Endometrium (tissue), 2 donors: ENCODE results near the gene EPS8L1.
"Not testable (repeated sequence)": the region's sequence is repeated elsewhere in the genome, so short reads cannot be mapped to it uniquely, and the experiment has no call there.

Source experiments
- FAIRE-seq: peaks from 2 replicates; lab custom pipeline; 2012; peaks lifted over from hg19 to GRCh38; lab: Jason Lieb, UNC
- donor health status: control.
- donor health status: control.

Gene EPS8L1

GRCh38 chr19:55094456-55095259 is 19.0 kb downstream of the EPS8L1 start:
- FAIRE-seq, result no peak

GRCh38 chr19:55095260-55096060 is 19.8 kb downstream of the EPS8L1 start:
- no peak for FAIRE-seq

- FAIRE-seq, result no peak
Observed at GRCh38 chr19:55096061-55096701, 20.5 kb downstream of the EPS8L1 start.

- FAIRE-seq, result no peak
Observed at GRCh38 chr19:55097864-55098715, 22.4 kb downstream of the EPS8L1 start.

- no peak for FAIRE-seq
Observed at GRCh38 chr19:55098716-55099556, 23.3 kb downstream of the EPS8L1 start.

GRCh38 chr19:55099557-55100506 is 24.2 kb downstream of the EPS8L1 start:
- no peak for FAIRE-seq

- FAIRE-seq, result no peak
Observed at GRCh38 chr19:55101261-55101660, 25.6 kb downstream of the EPS8L1 start.

GRCh38 chr19:55103190-55103589 is 27.5 kb downstream of the EPS8L1 start:
- FAIRE-seq, result no peak

- FAIRE-seq, result no peak
Observed at GRCh38 chr19:55105237-55105636, 29.6 kb downstream of the EPS8L1 start.

- FAIRE-seq, result no peak
Observed at GRCh38 chr19:55106591-55106990, 30.9 kb downstream of the EPS8L1 start.

- not testable (repeated sequence) for FAIRE-seq
Observed at GRCh38 chr19:55107252-55107651, 31.6 kb downstream of the EPS8L1 start.

GRCh38 chr19:55109527-55110291 is 34.0 kb downstream of the EPS8L1 start:
- no peak for FAIRE-seq

- FAIRE-seq, result no peak
Observed at GRCh38 chr19:55111238-55111831, 35.7 kb downstream of the EPS8L1 start.

GRCh38 chr19:55112246-55112776 is 36.6 kb downstream of the EPS8L1 start:
- FAIRE-seq, result no peak

GRCh38 chr19:55112777-55113569 is 37.3 kb downstream of the EPS8L1 start:
- FAIRE-seq, result no peak

GRCh38 chr19:55113570-55114039 is 37.9 kb downstream of the EPS8L1 start:
- FAIRE-seq, result peak; percentile 63

GRCh38 chr19:55114566-55115145 is 39.0 kb downstream of the EPS8L1 start:
- FAIRE-seq, result no peak
